Thoracic aorta (tissue), 2 donors: ENCODE results near the gene CACNA1B. TPM values are rescaled to one million over a fixed set of nuclear protein-coding genes. Genes with fewer than 3 reads are reported as not detected.

Source experiments
- ATAC-seq: fragments of 150-250 bp; one replicate; pipeline ENCODE4 v1.8.0; 2017; ENCODE audit warnings: low read depth; ENCODE audit not compliant: insufficient number of reproducible peaks, low FRiP score
- DNase-seq: peaks from one replicate; pipeline ENCODE4 v3.0.0-alpha.2; 2020; ENCODE audit warnings: low spot score
- H3K27ac ChIP-seq, 2 donors: fragments of 200-600 bp; sonication (generic); 1 replicate in 1 of 2; 2 replicates in 1 of 2; pipeline ENCODE4 v1.5.1; 2016; ENCODE audit warnings: mild to moderate bottlenecking in 2 of 2, moderate library complexity in 2 of 2
- H3K27me3 ChIP-seq: fragments of 200-600 bp; sonication (generic); replicated peaks from 2 replicates; pipeline ENCODE4 v1.6.0; 2016; ENCODE audit warnings: mild to moderate bottlenecking; ENCODE audit not compliant: insufficient read depth
- H3K36me3 ChIP-seq: fragments of 200-600 bp; sonication (generic); one replicate; pipeline ENCODE4 v1.5.1; 2016
- H3K4me1 ChIP-seq, 2 donors: fragments of 200-600 bp; sonication (generic); 1 replicate in 1 of 2; 2 replicates in 1 of 2; pipeline versions ENCODE4 v1.5.1 to v1.6.0; 2016; ENCODE audit warnings: low read depth in 2 of 2, mild to moderate bottlenecking in 1 of 2; ENCODE audit not compliant: control insufficient read depth in 1 of 2
- H3K4me3 ChIP-seq: fragments of 200-600 bp; sonication (generic); 2 replicates; pipeline ENCODE4 v1.5.1; 2016; ENCODE audit warnings: mild to moderate bottlenecking
- H3K9me3 ChIP-seq: fragments of 200-600 bp; sonication (generic); 2 replicates; pipeline ENCODE4 v1.5.1; 2016
- total RNA-seq, 2 donors: library from RNA; depleted of rRNA; stranded (reverse); fragments of >200 nt; gene quantifications; one replicate each; pipeline versions ENCODE4 v1.1.0 to v1.2.3, GENCODE V29; 2016
- TF ChIP-seq, protein P1 (sequence below): fragments of 200-600 bp; sonication (generic); IDR thresholded peaks from one replicate; pipeline ENCODE4 v1.5.1; 2019; ENCODE audit warnings: antibody characterized with exemption

Gene CACNA1B
- total RNA-seq, 2 donors from 2014 or later, result 0.07 to 0.14 TPM

GRCh38 chr9:138095813-138096518, 218.4 kb downstream of the CACNA1B start:
- Histone ChIP-seq H3K36me3 (no peaks in the 10 kb centered on the region), H3K4me3 (no peak overlapping the region), H3K9me3 (no peaks in the 10 kb centered on the region), H3K4me1 (no peaks in the 10 kb centered on the region), H3K27ac (no peak overlapping the region), H3K27me3 (no peaks in the 10 kb centered on the region)
- TF ChIP-seq, protein P1, sequence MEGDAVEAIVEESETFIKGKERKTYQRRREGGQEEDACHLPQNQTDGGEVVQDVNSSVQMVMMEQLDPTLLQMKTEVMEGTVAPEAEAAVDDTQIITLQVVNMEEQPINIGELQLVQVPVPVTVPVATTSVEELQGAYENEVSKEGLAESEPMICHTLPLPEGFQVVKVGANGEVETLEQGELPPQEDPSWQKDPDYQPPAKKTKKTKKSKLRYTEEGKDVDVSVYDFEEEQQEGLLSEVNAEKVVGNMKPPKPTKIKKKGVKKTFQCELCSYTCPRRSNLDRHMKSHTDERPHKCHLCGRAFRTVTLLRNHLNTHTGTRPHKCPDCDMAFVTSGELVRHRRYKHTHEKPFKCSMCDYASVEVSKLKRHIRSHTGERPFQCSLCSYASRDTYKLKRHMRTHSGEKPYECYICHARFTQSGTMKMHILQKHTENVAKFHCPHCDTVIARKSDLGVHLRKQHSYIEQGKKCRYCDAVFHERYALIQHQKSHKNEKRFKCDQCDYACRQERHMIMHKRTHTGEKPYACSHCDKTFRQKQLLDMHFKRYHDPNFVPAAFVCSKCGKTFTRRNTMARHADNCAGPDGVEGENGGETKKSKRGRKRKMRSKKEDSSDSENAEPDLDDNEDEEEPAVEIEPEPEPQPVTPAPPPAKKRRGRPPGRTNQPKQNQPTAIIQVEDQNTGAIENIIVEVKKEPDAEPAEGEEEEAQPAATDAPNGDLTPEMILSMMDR, result no peak
- ATAC-seq, result no peak
- no peak for DNase-seq

DNA sequence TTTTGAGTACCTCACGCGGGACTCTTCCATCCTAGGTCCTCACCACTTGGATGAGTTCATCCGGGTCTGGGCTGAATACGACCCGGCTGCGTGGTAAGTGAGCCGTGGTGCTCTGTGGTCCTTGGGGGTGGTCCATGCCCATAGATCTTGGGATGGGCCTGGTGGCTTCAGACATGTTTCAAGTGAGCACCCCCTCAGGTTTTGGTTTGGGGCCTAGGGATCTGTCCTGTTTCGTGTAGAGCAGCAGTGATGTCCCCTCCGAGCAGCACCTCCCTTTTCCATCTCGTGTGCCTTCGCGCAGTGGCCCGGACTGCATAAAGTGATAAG, 218.9 kb downstream of the CACNA1B start:
- H3K36me3 ChIP-seq, result no peaks in the 10 kb centered on the region
- no peak for ATAC-seq
- TF ChIP-seq, protein P1, result no peak
- no peak overlapping the region for H3K4me3 ChIP-seq
- H3K27me3 ChIP-seq, result no peaks in the 10 kb centered on the region
- no peaks in the 10 kb centered on the region for H3K4me1 ChIP-seq
- DNase-seq, result no peak
- no peak overlapping the region for H3K27ac ChIP-seq
- no peaks in the 10 kb centered on the region for H3K9me3 ChIP-seq

DNA sequence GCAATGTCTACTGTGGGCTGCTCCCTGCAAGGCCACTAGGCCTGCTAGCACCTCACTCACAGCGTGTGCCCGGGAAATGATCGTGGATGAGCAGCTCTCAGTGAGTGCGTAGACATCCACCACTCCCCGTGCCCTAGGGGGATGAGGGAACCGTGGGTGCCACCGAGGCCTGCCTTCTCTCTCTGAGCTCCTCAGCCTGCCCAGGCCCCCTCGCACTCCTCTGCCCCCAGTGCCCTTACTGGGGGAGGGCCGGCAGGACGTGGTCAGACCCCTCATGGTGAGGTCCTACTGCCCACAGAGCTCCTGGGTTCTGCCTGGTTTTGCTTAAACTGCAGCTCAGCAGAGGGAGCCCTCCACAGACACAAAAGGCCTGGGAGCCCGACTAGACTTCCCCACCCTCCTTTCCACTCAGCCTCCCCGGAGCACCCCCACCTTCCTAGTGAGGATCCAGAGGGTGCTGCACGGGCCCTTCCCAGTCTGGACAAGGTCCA, 220.0 kb downstream of the CACNA1B start:
- no peak for ATAC-seq

DNA sequence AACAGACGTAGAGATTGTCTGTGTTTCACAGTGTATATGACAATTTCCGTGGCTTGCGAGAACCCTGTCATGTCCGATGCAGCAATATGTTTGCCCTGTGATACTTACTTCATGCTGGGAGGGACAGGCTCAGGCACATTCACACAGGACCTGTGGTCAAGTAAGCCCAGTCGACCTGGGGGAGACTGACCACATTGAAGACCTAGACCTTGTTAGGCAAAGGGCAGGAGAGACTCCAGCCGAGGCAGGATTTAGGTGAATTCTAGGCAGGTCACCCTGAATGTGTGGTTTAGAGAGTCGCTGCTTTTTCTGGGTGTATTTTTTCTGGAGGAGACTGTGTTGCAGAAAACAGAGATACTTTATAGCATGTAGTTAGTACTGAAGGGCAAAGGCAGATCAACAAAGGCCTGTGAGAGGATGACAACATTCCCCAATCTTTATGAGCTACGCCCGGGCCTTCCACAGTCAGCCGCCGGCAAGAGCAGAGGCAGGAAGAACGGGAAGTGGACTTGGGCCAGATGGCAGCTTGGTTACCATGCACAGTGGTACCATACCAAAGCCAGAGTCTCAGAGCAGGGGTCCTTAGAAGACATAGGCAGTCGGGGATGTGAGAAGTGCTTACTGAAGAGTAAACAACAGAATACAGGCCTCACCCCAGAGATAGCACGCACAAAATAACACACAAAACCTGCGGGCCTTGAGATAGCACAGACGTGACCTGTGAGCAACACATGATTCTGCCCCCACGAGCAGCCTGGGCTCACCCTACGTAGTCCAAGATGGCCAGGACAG, 220.7 kb downstream of the CACNA1B start:
- H3K27me3 ChIP-seq, result no peaks in the 10 kb centered on the region
- no peak overlapping the region for H3K27ac ChIP-seq
- TF ChIP-seq, protein P1, result no peak
- H3K4me1 ChIP-seq, result no peaks in the 10 kb centered on the region
- no peaks in the 10 kb centered on the region for H3K9me3 ChIP-seq
- DNase-seq (no peak), ATAC-seq (no peak)
- H3K36me3 ChIP-seq, result no peaks in the 10 kb centered on the region
- no peak overlapping the region for H3K4me3 ChIP-seq

More for the DNA sequence above, 220.0 kb downstream of the CACNA1B start:
- no peak overlapping the region for H3K27ac ChIP-seq
- no peak overlapping the region for H3K4me3 ChIP-seq
- no peaks in the 10 kb centered on the region for H3K27me3 ChIP-seq
- no peaks in the 10 kb centered on the region for H3K36me3 ChIP-seq
- no peaks in the 10 kb centered on the region for H3K9me3 ChIP-seq
- no peaks in the 10 kb centered on the region for H3K4me1 ChIP-seq
- TF ChIP-seq, protein P1, result no peak
- no peak for DNase-seq
